Left lung (tissue), 10 donors: ENCODE results near the gene B4GALT6. TPM values are rescaled to one million over a fixed set of nuclear protein-coding genes. Genes with fewer than 3 reads are reported as not detected.

Experiments used
- ATAC-seq: fragments of 200-7000 bp; cut with Tn5 transposase; one replicate; pipeline ENCODE4 v1.9.1; 2020; ENCODE audit warnings: moderate library complexity
- DNase-seq, 4 donors: peaks; one replicate each; pipeline ENCODE4 v3.0.0-alpha.2; 2013 to 2020
- H3K27ac ChIP-seq, 2 donors: fragments of 200-600 bp; sonication (generic) in 1 of 2; one replicate each; pipeline versions ENCODE4 v1.5.0 to v1.8.0; 2020 to 2021
- H3K27me3 ChIP-seq, 2 donors: fragments of 200-600 bp; sonication (generic) in 1 of 2; one replicate each; pipeline versions ENCODE4 v1.5.0 to v1.8.0; 2020 to 2021
- H3K36me3 ChIP-seq, 2 donors: fragments of 200-600 bp; sonication (generic) in 1 of 2; one replicate each; pipeline versions ENCODE4 v1.5.0 to v1.8.0; 2020 to 2021
- H3K4me1 ChIP-seq, 2 donors: fragments of 200-600 bp; one replicate each; pipeline ENCODE4 v1.8.0; 2021
- H3K4me3 ChIP-seq, 2 donors: fragments of 200-600 bp; sonication (generic) in 1 of 2; one replicate each; pipeline versions ENCODE4 v1.5.0 to v1.8.0; 2020 to 2021; ENCODE audit warnings: mild to moderate bottlenecking in 1 of 2
- H3K9me3 ChIP-seq, 2 donors: fragments of 200-600 bp; sonication (generic) in 1 of 2; one replicate each; pipeline versions ENCODE4 v1.5.0 to v1.8.0; 2020 to 2021
- CTCF ChIP-seq, 2 donors: fragments of 200-600 bp; sonication (generic) in 1 of 2; IDR thresholded peaks; one replicate each; pipeline versions ENCODE4 v1.5.0 to v1.8.0; 2021; ENCODE audit warnings: antibody characterized with exemption in 2 of 2
- intact Hi-C, 2 donors: fragments of 100-400 bp; cut with DNase I; formaldehyde crosslinking; loops; one replicate each; pipeline versions ENCODE4 v1.11.2 to v1.14.2; 2022
- polyA plus RNA-seq, 6 donors: library from polyadenylated mRNA; unstranded; fragments of 120-200 nt; gene quantifications; one replicate each; pipeline ENCODE4 v1.2.1, GENCODE V29; 2013; ENCODE audit not compliant: insufficient read length in 6 of 6
- total RNA-seq, 2 donors: library from RNA; stranded (reverse); fragmentation: NEBNext Ultra II Directional; extraction: Animal tissue kit (Norgen Biotek cat#: 25700); gene quantifications; one replicate each; pipeline ENCODE4 v1.2.1, GENCODE V29; 2021
- donor health status: DM: no; HTN: yes; CAD: no.
- donor health status: DM: no; HTN: no; CAD: no.

The B4GALT6 gene
- total and polyA plus RNA-seq, 8 donors = 4.6 to 22.7 (median 18.6) TPM

- no peaks in the 10 kb centered on the region for H3K27me3 ChIP-seq
- no peak for TF ChIP-seq CTCF (IDR thresholded peaks at IDR 0.05)
- H3K27ac ChIP-seq = no peak overlapping the region
- DNase-seq = no peak
- no peaks in the 10 kb centered on the region for H3K36me3 ChIP-seq
- H3K9me3 ChIP-seq = no peaks in the 10 kb centered on the region
- H3K4me3 ChIP-seq = no peak overlapping the region
- no peaks in the 10 kb centered on the region for H3K4me1 ChIP-seq
- intact Hi-C loops = no loop called here
- ATAC-seq = no peak
These were observed 91.7 kb downstream of the B4GALT6 start for GRCh38 chr18:31592506-31593157.

- Histone ChIP-seq H3K27me3 (no peaks in the 10 kb centered on the region), H3K9me3 (no peaks in the 10 kb centered on the region), H3K36me3 (no peaks in the 10 kb centered on the region), H3K27ac (no peak within 1 kb of the TSS), H3K4me3 (no peak within 1 kb of the TSS), H3K4me1 (no peaks in the 10 kb centered on the region)
- DNase-seq = no peak
- TF ChIP-seq CTCF (IDR thresholded peaks at IDR 0.05) = no peak
- intact Hi-C loops = no loop called here
- no peak for ATAC-seq
These were observed 92.8 kb downstream of the B4GALT6 start, which contains the start of gene TTR for GRCh38 chr18:31591628-31592027. Gene TTR, plus strand, starts transcription at chr18:31591877. Its CDS starts 26 bp downstream, at chr18:31591903.

- no peak for TF ChIP-seq CTCF (IDR thresholded peaks at IDR 0.05)
- Histone ChIP-seq H3K27me3 (no peaks in the 10 kb centered on the region), H3K36me3 (no peaks in the 10 kb centered on the region), H3K4me3 (no peak overlapping the region), H3K27ac (no peak overlapping the region), H3K9me3 (no peaks in the 10 kb centered on the region), H3K4me1 (no peaks in the 10 kb centered on the region)
- intact Hi-C loops = no loop called here
- DNase-seq (no peak), ATAC-seq (no peak)
These were observed 93.3 kb downstream of the B4GALT6 start for GRCh38 chr18:31591113-31591512.

- DNase-seq = no peak
These were observed 93.8 kb downstream of the B4GALT6 start for GRCh38 chr18:31590570-31590969.

GRCh38 chr18:31587529-31587928 is 96.9 kb downstream of the B4GALT6 start:
- Histone ChIP-seq H3K4me1 (no peaks in the 10 kb centered on the region), H3K9me3 (no peaks in the 10 kb centered on the region), H3K4me3 (no peak overlapping the region), H3K36me3 (no peaks in the 10 kb centered on the region), H3K27me3 (no peaks in the 10 kb centered on the region), H3K27ac (no peak overlapping the region)
- intact Hi-C loops = no loop called here
- no peak for DNase-seq
- no peak for TF ChIP-seq CTCF (IDR thresholded peaks at IDR 0.05)
- no peak for ATAC-seq

More at GRCh38 chr18:31590570-31590969, 93.8 kb downstream of the B4GALT6 start:
- Histone ChIP-seq H3K4me3 (no peak overlapping the region), H3K27ac (no peak overlapping the region), H3K9me3 (no peaks in the 10 kb centered on the region), H3K36me3 (no peaks in the 10 kb centered on the region), H3K4me1 (no peaks in the 10 kb centered on the region), H3K27me3 (no peaks in the 10 kb centered on the region)
- intact Hi-C loops = no loop called here
- no peak for TF ChIP-seq CTCF (IDR thresholded peaks at IDR 0.05)
- no peak for ATAC-seq
